Lung (tissue), 12 donors: ENCODE data around the gene STPG1. TPM values are rescaled to one million over a fixed set of nuclear protein-coding genes. Genes with fewer than 3 reads are reported as not detected.

Experiments used
- ATAC-seq: fragments of 200-7000 bp; cut with Tn5 transposase; one replicate; pipeline ENCODE4 v1.9.1; 2020; ENCODE audit warnings: moderate number of reproducible peaks; ENCODE audit not compliant: insufficient read depth, low FRiP score
- DNase-seq, 3 donors: peaks; one replicate each; pipeline ENCODE4 v3.0.0-alpha.2; 2013 to 2017
- H3K27ac ChIP-seq, 2 donors: one replicate each; pipeline ENCODE4 v1.5.1; 2013; ENCODE audit warnings: mild to moderate bottlenecking in 2 of 2, moderate library complexity in 2 of 2, control low read depth in 1 of 2, inconsistent platforms in 1 of 2, low read depth in 1 of 2, low read length in 1 of 2
- H3K27me3 ChIP-seq, 3 donors: one replicate each; pipeline ENCODE4 v1.5.1; 2013; ENCODE audit warnings: low read length in 2 of 3; ENCODE audit not compliant: control insufficient read depth in 3 of 3, insufficient read depth in 3 of 3
- H3K36me3 ChIP-seq, 4 donors: one replicate each; pipeline ENCODE4 v1.5.1; 2013; ENCODE audit warnings: low read length in 4 of 4, mild to moderate bottlenecking in 1 of 4, moderate library complexity in 1 of 4; ENCODE audit not compliant: control insufficient read depth in 4 of 4, insufficient read depth in 4 of 4
- H3K4me1 ChIP-seq, 5 donors: one replicate each; pipeline ENCODE4 v1.5.1; 2013; ENCODE audit warnings: low read length in 5 of 5, mild to moderate bottlenecking in 2 of 5, moderate library complexity in 1 of 5; ENCODE audit not compliant: control insufficient read depth in 5 of 5, insufficient read depth in 5 of 5
- H3K4me3 ChIP-seq: one replicate; pipeline ENCODE4 v1.5.1; 2013; ENCODE audit warnings: mild to moderate bottlenecking, control low read depth, moderate library complexity
- H3K9ac ChIP-seq, 2 donors: one replicate each; pipeline ENCODE4 v1.5.1; 2013; ENCODE audit warnings: low read length in 2 of 2, control low read depth in 1 of 2; ENCODE audit not compliant: insufficient read depth in 1 of 2
- H3K9me3 ChIP-seq, 4 donors: one replicate each; pipeline ENCODE4 v1.5.1; 2013; ENCODE audit warnings: low read length in 3 of 4, mild to moderate bottlenecking in 1 of 4, moderate library complexity in 1 of 4; ENCODE audit not compliant: control insufficient read depth in 4 of 4, insufficient read depth in 3 of 4
- WGBS, 2 donors: extraction: QIAGEN DNeasy Blood & Tissue Kit; methylation state at CpG; one replicate each; pipeline ENCODE4 v1.1.7; 2013; 5-methylcytosine and 5-hydroxymethylcytosine counted together
- polyA plus RNA-seq, 2 donors: library from polyadenylated mRNA; stranded (reverse); fragments of 200-250 nt; gene quantifications; one replicate each; pipeline ENCODE4 v1.2.1, GENCODE V29; 2013
- total RNA-seq, 2 donors: library from RNA; depleted of rRNA in 1 of 2; stranded (reverse); fragments of >200 nt in 1 of 2; gene quantifications; one replicate each; pipeline ENCODE4 v1.2.1, GENCODE V29; 2014 to 2021
- TF ChIP-seq, protein P1 (sequence below): IDR thresholded peaks from 2 replicates; pipeline ENCODE4 v1.5.1; 2012; ENCODE audit warnings: mild to moderate bottlenecking; ENCODE audit errors: control extremely low read depth, extremely low read depth
- donor health status: control.
- donor health status: control.
- donor health status: Bipolar disorder and iron deficiency.
- donor health status: healthy.
- donor health status: DM: yes; HTN: yes; CAD: no.

The STPG1 gene
- total and polyA plus RNA-seq, 4 donors: 6.7 to 13.5 (median 9.8) TPM

DNA sequence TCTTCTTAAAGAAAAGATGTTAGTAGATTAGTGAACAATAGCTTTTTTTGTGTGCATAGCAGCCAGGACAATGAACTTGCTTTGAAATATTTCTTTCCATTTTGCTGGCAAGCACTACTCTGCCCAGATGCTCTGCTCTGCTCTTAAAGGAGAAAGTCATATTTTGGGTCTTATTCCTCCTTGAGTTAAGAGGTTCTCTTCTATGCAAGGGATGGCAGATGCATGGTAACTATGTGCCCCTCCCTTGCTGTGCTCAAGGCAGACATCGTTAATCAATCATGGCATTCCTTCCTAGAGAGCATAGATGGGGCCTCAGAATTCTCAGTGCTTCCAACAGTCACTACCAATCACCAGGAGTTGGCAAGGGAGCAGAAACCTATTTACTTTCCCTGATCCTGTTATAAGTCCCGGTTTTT is 29.7 kb upstream of the STPG1 start:
- Histone ChIP-seq H3K27me3 (no peaks in the 10 kb centered on the region), H3K27ac (no peak overlapping the region), H3K9me3 (no peaks in the 10 kb centered on the region), H3K4me1 (peaks cover 0 to 17% (median 0%) of the 10 kb centered on the region in 5 donors), H3K4me3 (no peak overlapping the region), H3K9ac (no peak overlapping the region), H3K36me3 (peaks cover 0 to 24% (median 0%) of the 10 kb centered on the region in 4 donors)
- 49 to 62% methylated on average over 2 of the region's 2 CpGs for WGBS, 2 donors
- TF ChIP-seq, protein P1, sequence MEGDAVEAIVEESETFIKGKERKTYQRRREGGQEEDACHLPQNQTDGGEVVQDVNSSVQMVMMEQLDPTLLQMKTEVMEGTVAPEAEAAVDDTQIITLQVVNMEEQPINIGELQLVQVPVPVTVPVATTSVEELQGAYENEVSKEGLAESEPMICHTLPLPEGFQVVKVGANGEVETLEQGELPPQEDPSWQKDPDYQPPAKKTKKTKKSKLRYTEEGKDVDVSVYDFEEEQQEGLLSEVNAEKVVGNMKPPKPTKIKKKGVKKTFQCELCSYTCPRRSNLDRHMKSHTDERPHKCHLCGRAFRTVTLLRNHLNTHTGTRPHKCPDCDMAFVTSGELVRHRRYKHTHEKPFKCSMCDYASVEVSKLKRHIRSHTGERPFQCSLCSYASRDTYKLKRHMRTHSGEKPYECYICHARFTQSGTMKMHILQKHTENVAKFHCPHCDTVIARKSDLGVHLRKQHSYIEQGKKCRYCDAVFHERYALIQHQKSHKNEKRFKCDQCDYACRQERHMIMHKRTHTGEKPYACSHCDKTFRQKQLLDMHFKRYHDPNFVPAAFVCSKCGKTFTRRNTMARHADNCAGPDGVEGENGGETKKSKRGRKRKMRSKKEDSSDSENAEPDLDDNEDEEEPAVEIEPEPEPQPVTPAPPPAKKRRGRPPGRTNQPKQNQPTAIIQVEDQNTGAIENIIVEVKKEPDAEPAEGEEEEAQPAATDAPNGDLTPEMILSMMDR: no peak
- peak in 2 of 3 donors; percentile 48 to 59 for DNase-seq
- no peak for ATAC-seq

GRCh38 chr1:24442764-24443163 is 29.2 kb upstream of the STPG1 start:
- Histone ChIP-seq H3K27me3 (no peaks in the 10 kb centered on the region), H3K4me1 (peaks cover 0 to 19% (median 0%) of the 10 kb centered on the region in 5 donors), H3K36me3 (peaks cover 0 to 24% (median 0%) of the 10 kb centered on the region in 4 donors), H3K9ac (no peak overlapping the region), H3K4me3 (no peak overlapping the region), H3K9me3 (no peaks in the 10 kb centered on the region), H3K27ac (no peak overlapping the region)
- ATAC-seq: no peak
- TF ChIP-seq, protein P1: no peak
- peak in 2 of 3 donors; percentile 26 to 33 for DNase-seq

GRCh38 chr1:24441996-24442668 is 28.6 kb upstream of the STPG1 start:
- H3K9ac ChIP-seq: no peak overlapping the region
- H3K36me3 ChIP-seq: peaks cover 0 to 24% (median 0%) of the 10 kb centered on the region in 4 donors
- H3K4me3 ChIP-seq: no peak overlapping the region
- H3K9me3 ChIP-seq: no peaks in the 10 kb centered on the region
- H3K27ac ChIP-seq: no peak overlapping the region
- DNase-seq (no peak), ATAC-seq (no peak)
- TF ChIP-seq, protein P1: no peak
- peaks cover 0 to 22% (median 0%) of the 10 kb centered on the region in 5 donors for H3K4me1 ChIP-seq
- H3K27me3 ChIP-seq: no peaks in the 10 kb centered on the region
- 97 to 98% methylated on average over 14 of the region's 14 CpGs for WGBS, 2 donors
